ENCODE measurements around the gene ARL3.
"Not testable (repeated sequence)": the region's sequence is repeated elsewhere in the genome, so short reads cannot be mapped to it uniquely, and the experiment has no call there.

The ARL3 gene

GRCh38 chr10:102702742-102703141 is 11.5 kb downstream of the ARL3 start:
- DNase-seq (ENCODE audit: low read depth): no peak

GRCh38 chr10:102701796-102702195 is 12.4 kb downstream of the ARL3 start:
- DNase-seq (ENCODE audit: low read depth): no peak

GRCh38 chr10:102701272-102701671 is 12.9 kb downstream of the ARL3 start:
- no peak for DNase-seq (ENCODE audit: low read depth)

- DNase-seq (ENCODE audit: low read depth): no peak
Measured at GRCh38 chr10:102698894-102699293, 15.3 kb downstream of the ARL3 start.

- DNase-seq (ENCODE audit: low read depth): no peak
Measured at GRCh38 chr10:102696736-102697135, 17.5 kb downstream of the ARL3 start.

- DNase-seq (ENCODE audit: low read depth): not testable (repeated sequence)
Measured at GRCh38 chr10:102695401-102695800, 18.8 kb downstream of the ARL3 start.

GRCh38 chr10:102691285-102692066 is 22.7 kb downstream of the ARL3 start:
- no peak for DNase-seq (ENCODE audit: low read depth)

GRCh38 chr10:102683736-102684135 is 30.5 kb downstream of the ARL3 start:
- no peak for DNase-seq (ENCODE audit: low read depth)

GRCh38 chr10:102682981-102683380 is 31.2 kb downstream of the ARL3 start:
- DNase-seq (ENCODE audit: low read depth): no peak

- DNase-seq (ENCODE audit: low read depth): no peak
Measured at GRCh38 chr10:102682416-102682815, 31.8 kb downstream of the ARL3 start.

GRCh38 chr10:102681696-102682095 is 32.5 kb downstream of the ARL3 start:
- no peak for DNase-seq (ENCODE audit: low read depth)

GRCh38 chr10:102679596-102679995 is 34.6 kb downstream of the ARL3 start:
- DNase-seq (ENCODE audit: low read depth): no peak

- DNase-seq (ENCODE audit: low read depth): no peak
Measured at GRCh38 chr10:102678842-102679289, 35.3 kb downstream of the ARL3 start.

GRCh38 chr10:102678068-102678400 is 36.2 kb downstream of the ARL3 start:
- no peak for DNase-seq (ENCODE audit: low read depth)

GRCh38 chr10:102677331-102678067 is 36.7 kb downstream of the ARL3 start:
- DNase-seq (ENCODE audit: low read depth): no peak

- DNase-seq (ENCODE audit: low read depth): no peak
Measured at GRCh38 chr10:102676534-102677315, 37.5 kb downstream of the ARL3 start.

- DNase-seq (ENCODE audit: low read depth): no peak
Measured at GRCh38 chr10:102675666-102676533, 38.3 kb downstream of the ARL3 start.

- DNase-seq (ENCODE audit: low read depth): no peak
Measured at GRCh38 chr10:102675011-102675665, 39.1 kb downstream of the ARL3 start.

- DNase-seq (ENCODE audit: low read depth): no peak
Measured at GRCh38 chr10:102674566-102674965, 39.6 kb downstream of the ARL3 start.

GRCh38 chr10:102673819-102674511 is 40.2 kb downstream of the ARL3 start:
- DNase-seq (ENCODE audit: low read depth): peak; percentile 44

All from activated T-cell treated with anti-CD3 and anti-CD28 coated beads for 1 hour (primary cell).